NCI-H2227 treated with DMSO at 0.1 percent for 48 hours (cell line): ENCODE data around the gene HS2ST1.
"Not testable (repeated sequence)": the region's sequence is repeated elsewhere in the genome, so short reads cannot be mapped to it uniquely, and the experiment has no call there.

Experiments used
- DNase-seq: peaks from one replicate; lab custom pipeline; 2025; lab: John Stamatoyannopoulos, UW

HS2ST1 gene

GRCh38 chr1:86925742-86926141, 11.3 kb downstream of the HS2ST1 start:
- DNase-seq: no peak

GRCh38 chr1:86926883-86927282, 12.4 kb downstream of the HS2ST1 start:
- DNase-seq: no peak

DNA sequence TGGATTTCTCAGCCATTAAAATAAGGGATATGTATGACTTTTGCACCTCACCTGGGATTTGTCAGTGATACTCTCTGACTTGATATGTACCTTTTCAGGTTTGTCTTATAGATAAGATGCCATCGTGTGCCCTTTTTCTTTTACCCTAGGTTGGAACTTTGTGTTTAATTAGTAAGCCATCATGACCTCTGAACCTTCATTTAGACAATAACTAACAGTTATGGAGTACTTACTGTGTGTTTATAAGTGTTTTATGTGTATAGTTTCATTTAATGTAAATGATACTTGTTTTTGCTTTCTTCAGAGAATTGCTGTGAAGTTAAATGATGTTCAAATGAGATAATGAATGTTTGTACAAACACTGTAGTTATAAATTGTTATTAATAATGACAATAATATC, 14.4 kb downstream of the HS2ST1 start:
- no peak for DNase-seq

DNA sequence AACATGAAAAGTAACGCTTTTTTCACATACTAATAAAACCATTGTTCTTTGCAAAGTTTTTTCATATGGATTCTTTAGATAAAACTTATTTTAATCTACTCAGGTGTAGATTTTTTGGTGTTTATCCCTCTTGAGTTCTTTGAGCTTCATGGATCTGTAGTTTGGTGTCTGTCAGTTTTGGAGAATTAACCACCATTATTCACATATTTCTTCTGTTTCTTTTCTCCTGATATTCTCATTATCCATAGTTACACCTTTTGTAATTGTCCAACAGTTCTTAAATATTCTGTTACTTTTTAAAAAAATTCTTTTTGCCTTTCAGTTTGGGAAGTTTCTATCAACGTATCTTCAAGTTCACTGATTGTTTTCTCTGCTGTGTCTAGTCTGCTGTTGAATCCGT, 18.6 kb downstream of the HS2ST1 start:
- DNase-seq: no peak

GRCh38 chr1:86933562-86934377, 19.3 kb downstream of the HS2ST1 start:
- DNase-seq: peak; percentile 83

GRCh38 chr1:86938450-86938849, 24.0 kb downstream of the HS2ST1 start:
- no peak for DNase-seq

GRCh38 chr1:86938855-86939254, 24.4 kb downstream of the HS2ST1 start:
- no peak for DNase-seq

- no peak for DNase-seq
Measured at GRCh38 chr1:86939406-86939805, 25.0 kb downstream of the HS2ST1 start.

DNA sequence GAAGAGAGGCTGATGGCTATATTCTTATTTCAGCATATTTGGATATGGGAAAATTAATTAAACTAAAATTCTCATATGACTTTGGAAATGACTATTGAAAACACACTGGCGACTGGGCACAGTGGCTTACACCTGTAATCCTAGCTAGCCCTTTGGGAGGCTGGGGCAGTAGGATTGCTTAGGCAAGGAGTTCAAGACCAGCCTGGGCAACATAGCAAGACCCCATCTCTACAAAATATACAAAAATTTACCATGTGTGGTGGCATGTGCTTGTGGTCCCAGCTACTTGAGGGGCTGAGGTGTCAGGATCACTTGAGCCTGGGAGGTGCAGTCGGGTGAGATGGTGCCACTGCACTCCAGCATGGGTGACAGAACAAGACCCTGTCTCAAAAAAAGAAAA, 26.2 kb downstream of the HS2ST1 start:
- DNase-seq: no peak

DNA sequence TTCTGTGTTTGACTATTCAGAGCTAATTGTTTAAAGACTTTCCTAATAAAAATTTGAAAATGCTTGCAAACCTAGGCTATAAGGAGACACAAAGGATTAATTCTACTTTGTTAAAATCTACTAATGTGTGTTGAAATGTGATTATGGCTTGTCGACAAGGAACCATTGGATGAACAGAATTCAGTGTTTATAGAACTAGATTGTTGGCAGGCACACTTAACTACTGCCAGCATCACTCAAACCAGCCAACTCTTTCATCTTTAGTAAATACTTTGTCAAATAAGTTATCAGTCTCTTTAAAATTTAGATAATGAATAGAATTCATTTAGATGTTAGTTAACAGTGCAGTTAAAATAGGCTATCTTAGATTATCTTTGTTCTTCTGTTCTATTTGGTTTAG, 27.6 kb downstream of the HS2ST1 start:
- DNase-seq: no peak

DNA sequence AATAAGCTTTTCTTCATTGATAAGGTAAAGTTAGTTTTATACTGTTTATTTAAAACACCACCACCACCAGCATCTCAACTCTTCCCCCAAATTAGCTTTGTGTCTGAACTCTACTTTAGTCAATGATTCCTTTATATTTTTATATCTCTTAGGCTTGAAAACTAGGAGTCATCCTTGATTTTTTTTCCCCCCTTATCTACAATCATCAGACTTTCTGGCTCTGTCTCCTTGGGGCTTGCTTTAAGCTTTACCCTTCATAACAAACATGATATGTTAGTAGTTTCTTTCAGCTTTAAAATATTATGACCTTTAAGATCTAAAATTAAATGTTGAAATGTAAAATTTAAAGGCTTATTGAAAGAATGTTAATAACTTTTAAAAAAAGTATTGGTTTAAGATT, 28.3 kb downstream of the HS2ST1 start:
- DNase-seq: no peak

GRCh38 chr1:86948212-86948611, 33.8 kb downstream of the HS2ST1 start:
- DNase-seq: no peak

DNA sequence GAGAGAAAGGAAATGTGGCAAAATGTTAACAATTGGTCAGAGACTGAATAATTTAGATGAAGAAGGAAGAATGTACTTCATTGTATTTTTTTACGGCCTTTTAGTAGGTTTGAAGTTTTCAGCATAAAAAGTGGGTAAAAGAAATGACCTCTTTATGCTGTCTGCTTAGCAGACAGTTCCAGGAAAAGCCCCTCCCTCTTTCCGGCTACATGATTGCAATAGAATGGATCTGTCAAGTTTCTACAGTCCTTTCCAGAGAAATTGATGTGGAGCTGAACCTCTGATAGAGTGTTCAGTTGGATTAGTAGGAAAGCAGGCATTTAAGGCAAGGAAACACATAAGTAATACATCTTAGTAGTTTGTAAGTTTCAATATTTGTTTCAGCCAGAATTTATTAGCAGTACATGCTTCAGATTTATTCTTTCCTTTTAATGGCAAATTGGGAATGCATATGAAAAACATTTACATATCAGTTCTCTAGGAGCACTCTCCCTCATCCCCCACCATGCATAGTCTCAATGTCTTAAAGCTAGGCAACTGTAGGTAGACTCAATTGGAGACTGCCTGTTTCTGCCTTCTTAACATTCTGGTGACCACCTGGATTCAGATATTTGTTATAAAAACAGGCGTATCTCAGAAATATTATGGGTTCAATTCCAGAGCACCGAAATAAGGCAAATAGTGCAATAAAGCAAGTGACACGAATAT, 36.4 kb downstream of the HS2ST1 start:
- no peak for DNase-seq

DNA sequence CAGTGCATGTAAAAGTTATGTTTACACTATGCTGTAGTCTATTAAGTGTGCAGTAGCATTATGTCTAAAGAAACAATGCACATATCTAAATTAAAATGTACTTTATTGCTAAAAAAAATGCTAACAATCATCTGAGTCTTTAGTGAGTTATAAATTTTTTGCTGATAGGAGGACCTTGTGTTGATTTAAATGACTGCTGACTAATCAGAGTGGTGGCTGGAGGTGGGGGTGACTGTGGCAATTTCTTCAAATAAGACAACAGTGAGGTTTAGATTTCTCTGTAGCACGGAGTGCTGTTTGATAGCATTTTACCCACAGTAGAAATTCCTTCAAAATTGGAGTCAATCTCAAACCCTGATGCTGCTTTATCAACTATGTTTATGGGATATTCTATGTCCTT, 37.0 kb downstream of the HS2ST1 start:
- no peak for DNase-seq

DNA sequence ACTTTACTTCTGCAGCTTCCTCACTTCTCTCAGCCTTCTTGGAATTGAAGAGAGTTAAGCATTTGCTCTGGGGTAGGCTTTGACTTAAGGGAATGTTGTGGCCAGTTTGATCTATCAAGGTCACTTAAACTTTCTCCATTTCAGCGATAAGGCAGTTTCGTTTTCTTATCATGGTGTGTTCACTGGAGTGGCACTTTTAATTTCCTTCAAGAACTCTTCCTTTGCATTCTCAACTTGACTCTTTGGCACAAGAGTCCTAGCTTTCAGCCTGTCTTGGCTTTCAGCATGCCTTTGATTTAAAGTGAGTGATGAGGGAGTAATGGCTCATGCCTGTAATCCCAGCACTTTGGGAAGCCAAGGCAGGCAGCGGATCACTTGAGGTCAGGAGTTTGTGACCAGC, 38.7 kb downstream of the HS2ST1 start:
- no peak for DNase-seq

- no peak for DNase-seq
Measured at GRCh38 chr1:86955678-86956077, 41.2 kb downstream of the HS2ST1 start.

- no peak for DNase-seq
Measured at GRCh38 chr1:86956221-86956620, 41.8 kb downstream of the HS2ST1 start.

GRCh38 chr1:86957221-86957620, 42.8 kb downstream of the HS2ST1 start:
- DNase-seq: no peak

- DNase-seq: no peak
Measured at GRCh38 chr1:86960548-86960947, 46.1 kb downstream of the HS2ST1 start.

GRCh38 chr1:86963841-86964240, 49.4 kb downstream of the HS2ST1 start:
- DNase-seq: not testable (repeated sequence)

- peak; percentile 7 for DNase-seq
Measured at GRCh38 chr1:86965012-86965826, 50.8 kb downstream of the HS2ST1 start.

DNA sequence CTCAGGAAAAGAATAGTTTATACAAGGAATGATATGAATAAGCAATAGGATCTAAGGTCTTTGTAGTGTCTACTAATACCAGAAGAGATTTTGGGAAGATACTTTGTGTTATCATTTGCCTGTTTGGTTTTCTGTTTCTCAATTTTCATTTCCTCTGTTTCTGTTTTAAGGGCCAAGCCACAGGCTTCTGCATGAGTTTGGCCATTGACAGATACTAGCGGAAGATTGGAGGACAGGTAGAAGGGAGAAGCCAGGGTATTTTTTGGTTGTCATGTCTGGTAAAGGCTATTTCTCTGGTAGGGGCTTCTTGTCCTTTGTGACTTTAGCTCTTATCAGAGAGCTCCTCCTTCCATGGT, 51.4 kb downstream of the HS2ST1 start:
- no peak for DNase-seq

GRCh38 chr1:86970938-86971337, 56.5 kb downstream of the HS2ST1 start:
- no peak for DNase-seq
